Measurements from ENCODE around the gene CIDEC.
A peak's percentile ranks its signal among the peaks of the same experiment; 100 is the strongest.

CIDEC gene

GRCh38 chr3:9833078-9833477 lies 47.0 kb downstream of the CIDEC start:
- Histone ChIP-seq H3K27me3 (ENCODE audit: insufficient read depth, low read depth) (no peaks in the 10 kb centered on the region), H3K4me1 (ENCODE audit: low read depth, poor library complexity, severe bottlenecking) (no peaks in the 10 kb centered on the region), H3K4me3 (IDR thresholded peaks at IDR 0.05; ENCODE audit: insufficient read depth, low read depth, low read length) (no peak overlapping the region), H3K36me3 (ENCODE audit: insufficient read depth) (no peaks in the 10 kb centered on the region), H4K20me1 (ENCODE audit: insufficient read depth) (no peaks in the 10 kb centered on the region), H3K9ac (no peak overlapping the region), H3K79me2 (ENCODE audit: insufficient read depth, low read depth) (no peaks in the 10 kb centered on the region), H2AFZ (ENCODE audit: low read depth) (no peak overlapping the region), H3K4me2 (no peak overlapping the region), H3K27ac (no peak overlapping the region)
- no peak for TF ChIP-seq CTCF (conservative IDR thresholded peaks at IDR 0.05; ENCODE audit: low read depth, low read length)

GRCh38 chr3:9831253-9831652 lies 48.8 kb downstream of the CIDEC start:
- no peaks in the 10 kb centered on the region for H3K27me3 ChIP-seq (ENCODE audit: insufficient read depth, low read depth)
- no peaks in the 10 kb centered on the region for H3K79me2 ChIP-seq (ENCODE audit: insufficient read depth, low read depth)
- H3K27ac ChIP-seq, result no peak overlapping the region
- no peak overlapping the region for H2AFZ ChIP-seq (ENCODE audit: low read depth)
- H3K4me2 ChIP-seq, result no peak overlapping the region
- H3K4me3 ChIP-seq (IDR thresholded peaks at IDR 0.05; ENCODE audit: insufficient read depth, low read depth, low read length), result no peak overlapping the region
- H3K9ac ChIP-seq, result no peak overlapping the region
- no peaks in the 10 kb centered on the region for H4K20me1 ChIP-seq (ENCODE audit: insufficient read depth)
- TF ChIP-seq CTCF (conservative IDR thresholded peaks at IDR 0.05; ENCODE audit: low read depth, low read length), result no peak
- H3K36me3 ChIP-seq (ENCODE audit: insufficient read depth), result no peaks in the 10 kb centered on the region
- H3K4me1 ChIP-seq (ENCODE audit: low read depth, poor library complexity, severe bottlenecking), result no peaks in the 10 kb centered on the region

DNA sequence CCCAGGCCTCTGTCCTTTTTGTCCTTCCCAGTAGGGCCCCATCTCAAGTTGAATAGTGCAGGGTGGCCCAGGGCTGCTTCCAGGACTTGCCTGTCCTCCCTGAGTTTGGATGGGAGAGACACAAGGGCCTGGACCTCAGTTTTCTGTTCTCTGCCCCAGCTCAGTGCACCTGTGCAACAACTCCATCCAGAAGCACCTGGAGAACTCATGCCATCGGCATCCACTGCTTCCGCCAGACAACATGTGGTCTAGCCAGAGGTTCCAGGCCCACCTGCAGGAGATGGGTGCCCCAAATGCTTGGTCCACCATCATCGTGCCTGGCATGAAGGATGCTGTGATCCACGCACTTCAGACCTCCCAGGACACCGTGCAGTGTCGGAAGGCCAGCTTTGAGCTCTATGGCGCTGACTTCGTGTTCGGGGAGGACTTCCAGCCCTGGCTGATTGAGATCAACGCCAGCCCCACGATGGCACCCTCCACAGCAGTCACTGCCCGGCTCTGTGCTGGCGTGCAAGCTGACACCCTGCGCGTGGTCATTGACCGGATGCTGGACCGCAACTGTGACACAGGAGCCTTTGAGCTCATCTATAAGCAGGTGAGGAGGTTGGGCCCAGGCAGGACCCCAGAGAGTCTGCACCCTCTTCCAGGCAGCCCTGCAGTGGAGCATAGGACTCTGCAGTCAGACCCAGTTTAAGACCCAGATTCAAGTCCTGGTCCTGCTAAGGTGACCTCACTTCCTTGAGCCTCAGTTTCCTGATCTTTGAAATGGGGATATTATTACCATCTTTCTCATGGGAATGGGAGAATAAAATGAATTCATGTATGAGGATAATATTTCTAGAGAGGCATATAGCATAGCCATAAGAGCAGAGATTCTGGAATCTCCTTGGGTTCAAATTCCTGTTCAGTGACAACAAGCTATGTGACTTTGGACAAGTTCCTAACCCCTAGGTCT lies 51.0 kb downstream of the CIDEC start:
- Histone ChIP-seq H3K4me2 (no peak overlapping the region), H4K20me1 (ENCODE audit: insufficient read depth) (no peaks in the 10 kb centered on the region), H2AFZ (ENCODE audit: low read depth) (no peak overlapping the region), H3K27me3 (ENCODE audit: insufficient read depth, low read depth) (no peaks in the 10 kb centered on the region), H3K9ac (no peak overlapping the region), H3K4me1 (ENCODE audit: low read depth, poor library complexity, severe bottlenecking) (no peaks in the 10 kb centered on the region), H3K4me3 (IDR thresholded peaks at IDR 0.05; ENCODE audit: insufficient read depth, low read depth, low read length) (no peak overlapping the region), H3K79me2 (ENCODE audit: insufficient read depth, low read depth) (no peaks in the 10 kb centered on the region), H3K27ac (no peak overlapping the region), H3K36me3 (ENCODE audit: insufficient read depth) (no peaks in the 10 kb centered on the region)
- TF ChIP-seq CTCF (conservative IDR thresholded peaks at IDR 0.05; ENCODE audit: low read depth, low read length), result no peak

DNA sequence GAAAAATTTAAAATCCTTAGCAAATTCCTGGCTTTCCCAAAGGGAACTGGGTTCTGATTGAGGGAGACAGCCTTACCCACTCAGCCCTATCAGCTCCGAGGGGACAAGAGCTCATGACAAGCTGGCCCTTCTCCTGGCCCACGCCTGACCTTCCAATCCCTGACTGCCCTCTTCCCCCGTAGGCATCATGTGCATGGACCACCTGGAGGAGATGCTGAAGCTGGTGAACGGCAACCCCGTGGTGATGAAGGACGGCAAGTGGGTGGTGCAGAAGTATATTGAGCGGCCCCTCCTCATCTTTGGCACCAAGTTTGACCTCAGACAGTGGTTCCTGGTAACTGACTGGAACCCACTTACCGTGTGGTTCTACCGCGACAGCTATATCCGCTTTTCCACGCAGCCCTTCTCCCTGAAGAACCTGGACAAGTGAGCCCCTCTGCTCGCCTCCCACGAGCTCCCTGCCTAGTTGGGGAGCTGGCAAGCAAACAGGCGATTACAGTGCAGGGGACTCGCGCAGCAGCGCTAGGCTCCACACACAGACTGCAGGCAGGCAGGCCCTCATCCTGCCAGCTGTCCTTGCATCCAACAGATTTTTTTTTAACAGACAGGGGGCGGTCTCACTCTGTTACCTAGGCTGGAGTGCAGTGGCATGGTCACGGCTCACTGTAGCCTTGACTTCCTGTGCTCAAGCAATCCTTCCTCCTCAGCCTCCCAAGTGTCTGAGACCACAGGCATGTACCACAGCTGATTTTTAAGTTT lies 53.1 kb downstream of the CIDEC start:
- no peak overlapping the region for H3K4me3 ChIP-seq (IDR thresholded peaks at IDR 0.05; ENCODE audit: insufficient read depth, low read depth, low read length)
- no peaks in the 10 kb centered on the region for H4K20me1 ChIP-seq (ENCODE audit: insufficient read depth)
- H3K9ac ChIP-seq, result no peak overlapping the region
- H3K36me3 ChIP-seq (ENCODE audit: insufficient read depth), result no peaks in the 10 kb centered on the region
- no peak overlapping the region for H3K27ac ChIP-seq
- no peaks in the 10 kb centered on the region for H3K27me3 ChIP-seq (ENCODE audit: insufficient read depth, low read depth)
- H3K4me2 ChIP-seq, result no peak overlapping the region
- H2AFZ ChIP-seq (ENCODE audit: low read depth), result no peak overlapping the region
- TF ChIP-seq CTCF (conservative IDR thresholded peaks at IDR 0.05; ENCODE audit: low read depth, low read length), result peak; percentile 38
- H3K4me1 ChIP-seq (ENCODE audit: low read depth, poor library complexity, severe bottlenecking), result no peaks in the 10 kb centered on the region
- no peaks in the 10 kb centered on the region for H3K79me2 ChIP-seq (ENCODE audit: insufficient read depth, low read depth)

All from KMS-11 (cell line).